Liver (tissue), 9 donors: Measurements from ENCODE around the gene KCNIP1. TPM values are rescaled to one million over a fixed set of nuclear protein-coding genes. Genes with fewer than 3 reads are reported as not detected.
A peak's percentile ranks its signal among the peaks of the same experiment; 100 is the strongest.

Experiments
- DNase-seq: peaks from one replicate; pipeline ENCODE4 v3.0.0-alpha.2; 2017; ENCODE audit warnings: low spot score
- H3K27ac ChIP-seq, 2 donors: one replicate each; pipeline ENCODE4 v1.7.0; 2013; ENCODE audit warnings: inconsistent platforms in 2 of 2, low read length in 2 of 2, control low read depth in 1 of 2, low read depth in 1 of 2, mild to moderate bottlenecking in 1 of 2
- H3K27me3 ChIP-seq, 4 donors: one replicate each; pipeline versions ENCODE4 v1.6.1 to v1.7.0; 2013; ENCODE audit warnings: low read length in 3 of 4, inconsistent platforms in 1 of 4, mild to moderate bottlenecking in 1 of 4, moderate library complexity in 1 of 4; ENCODE audit not compliant: control insufficient read depth in 4 of 4, insufficient read depth in 4 of 4
- H3K36me3 ChIP-seq, 4 donors: one replicate each; pipeline versions ENCODE4 v1.6.1 to v1.7.0; 2013; ENCODE audit warnings: low read length in 3 of 4, mild to moderate bottlenecking in 3 of 4, low read depth in 1 of 4, moderate library complexity in 1 of 4; ENCODE audit not compliant: control insufficient read depth in 4 of 4, insufficient read depth in 3 of 4
- H3K4me1 ChIP-seq, 4 donors: one replicate each; pipeline versions ENCODE4 v1.6.1 to v1.7.0; 2013; ENCODE audit warnings: low read length in 3 of 4, mild to moderate bottlenecking in 3 of 4, moderate library complexity in 1 of 4; ENCODE audit not compliant: control insufficient read depth in 4 of 4, insufficient read depth in 4 of 4
- H3K4me3 ChIP-seq, 3 donors: one replicate each; pipeline versions ENCODE4 v1.6.1 to v1.7.0; 2013; ENCODE audit warnings: low read length in 3 of 3, control low read depth in 1 of 3, low read depth in 1 of 3, mild to moderate bottlenecking in 1 of 3
- H3K9ac ChIP-seq, 2 donors: one replicate each; pipeline ENCODE4 v1.7.0; 2013; ENCODE audit warnings: low read length in 2 of 2, mild to moderate bottlenecking in 2 of 2, moderate library complexity in 2 of 2, control low read depth in 1 of 2, low read depth in 1 of 2
- H3K9me3 ChIP-seq, 4 donors: one replicate each; pipeline versions ENCODE4 v1.6.1 to v1.7.0; 2013; ENCODE audit warnings: low read length in 3 of 4; ENCODE audit not compliant: control insufficient read depth in 4 of 4
- EGR1 ChIP-seq, 2 donors: IDR thresholded peaks; 2 replicates each; pipeline ENCODE4 v1.6.1; 2016 to 2018; ENCODE audit warnings: antibody characterized with exemption in 2 of 2, low read depth in 2 of 2
- FOXA1 ChIP-seq: IDR thresholded peaks from 2 replicates; pipeline ENCODE4 v1.6.1; 2016; ENCODE audit warnings: antibody characterized with exemption
- FOXA2 ChIP-seq: IDR thresholded peaks from 2 replicates; pipeline ENCODE4 v1.6.1; 2016; ENCODE audit warnings: antibody characterized with exemption
- GABPA ChIP-seq, 2 donors: IDR thresholded peaks in 1 of 2; conservative IDR thresholded peaks in 1 of 2; 2 replicates each; pipeline ENCODE4 v1.6.1; 2016; ENCODE audit warnings: antibody characterized with exemption in 2 of 2, mild to moderate bottlenecking in 1 of 2, moderate library complexity in 1 of 2
- HNF4A ChIP-seq, 2 donors: conservative IDR thresholded peaks; 2 replicates each; pipeline ENCODE4 v1.6.1; 2016; ENCODE audit warnings: antibody characterized with exemption in 2 of 2, mild to moderate bottlenecking in 2 of 2
- HNF4G ChIP-seq: IDR thresholded peaks from 2 replicates; pipeline ENCODE4 v1.6.1; 2016; ENCODE audit warnings: antibody characterized with exemption
- JUND ChIP-seq, 2 donors: IDR thresholded peaks; 2 replicates each; pipeline ENCODE4 v1.6.1; 2016; ENCODE audit warnings: antibody characterized with exemption in 2 of 2
- NR2F2 ChIP-seq: IDR thresholded peaks from 2 replicates; pipeline ENCODE4 v1.6.1; 2016; ENCODE audit warnings: antibody characterized with exemption
- RXRA ChIP-seq, 2 donors: IDR thresholded peaks; 2 replicates each; pipeline ENCODE4 v1.6.1; 2017 to 2018; ENCODE audit warnings: antibody characterized with exemption in 2 of 2, mild to moderate bottlenecking in 1 of 2
- SP1 ChIP-seq: IDR thresholded peaks from 2 replicates; pipeline ENCODE4 v1.6.1; 2018; ENCODE audit warnings: antibody characterized with exemption, mild to moderate bottlenecking
- TAF1 ChIP-seq: conservative IDR thresholded peaks from 2 replicates; pipeline ENCODE4 v1.6.1; 2016; ENCODE audit warnings: antibody characterized with exemption, mild to moderate bottlenecking
- WGBS: extraction: QIAGEN DNeasy Blood & Tissue Kit; methylation state at CpG from one replicate; pipeline ENCODE4 v1.1.7; 2013; 5-methylcytosine and 5-hydroxymethylcytosine counted together
- polyA plus RNA-seq, 2 donors: library from polyadenylated mRNA; stranded (reverse) in 1 of 2; unstranded in 1 of 2; fragments of 200-250 nt in 1 of 2; fragments of >200 nt in 1 of 2; fragmentation: Nextera tagmentation in 1 of 2; extraction: Ambion mirVana in 1 of 2; gene quantifications; one replicate each; pipeline versions ENCODE4 v1.2.1 to v1.2.3, GENCODE V29; 2013 to 2015
- total RNA-seq, 2 donors: library from RNA; depleted of rRNA; stranded (reverse); fragments of >200 nt; gene quantifications; one replicate each; pipeline ENCODE4 v1.2.3, GENCODE V29; 2014
- TF ChIP-seq, protein P1 (sequence below): IDR thresholded peaks from 2 replicates; pipeline ENCODE4 v1.6.1; 2016; ENCODE audit warnings: antibody characterized with exemption
- TF ChIP-seq, protein P2 (sequence below): IDR thresholded peaks from 2 replicates; pipeline ENCODE4 v1.6.1; 2016; ENCODE audit warnings: antibody characterized with exemption
- TF ChIP-seq, protein P3 (sequence below): IDR thresholded peaks from 2 replicates; pipeline ENCODE4 v1.6.1; 2016; ENCODE audit warnings: antibody characterized with exemption
- TF ChIP-seq, protein P4 (sequence below): fragments of 150-350 bp; IDR thresholded peaks from 2 replicates; pipeline ENCODE4 v1.5.1; 2017; ENCODE audit warnings: improper control_type of control experiment, low read depth, low read length; ENCODE audit not compliant: missing input control
- TF ChIP-seq, protein P5 (sequence below): IDR thresholded peaks from 2 replicates; pipeline ENCODE4 v1.6.1; 2016; ENCODE audit warnings: antibody characterized with exemption, mild to moderate bottlenecking
- donor health status: healthy.
- donor health status: healthy.
- donor health status: healthy.
- donor health status: healthy.
- donor health status: healthy.

Gene KCNIP1
- total and polyA plus RNA-seq, 4 donors, result 0.08 to 0.23 TPM; not detected in 2

DNA sequence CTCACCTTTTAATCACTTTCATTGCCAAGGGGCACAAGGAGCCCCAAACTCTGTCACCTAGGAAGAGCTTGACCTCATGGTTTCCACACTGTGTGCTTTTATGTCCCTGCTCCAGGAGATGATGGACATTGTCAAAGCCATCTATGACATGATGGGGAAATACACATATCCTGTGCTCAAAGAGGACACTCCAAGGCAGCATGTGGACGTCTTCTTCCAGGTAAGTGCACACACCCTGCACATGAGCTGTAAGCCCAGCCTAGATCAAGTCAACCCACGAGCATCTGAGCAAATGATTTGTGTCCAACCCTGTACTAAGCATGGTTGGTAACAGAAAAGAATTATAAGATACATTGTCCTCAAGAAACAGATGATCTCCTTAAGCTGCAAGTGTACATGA is 228.9 kb downstream of the KCNIP1 start:
- 52% methylated on average over 2 of the region's 2 CpGs for whole genome bisulfite sequencing
- H3K4me3 ChIP-seq, result no peak overlapping the region
- TF ChIP-seq FOXA2 (no peak), TAF1 (no peak), SP1 (no peak), RXRA (IDR thresholded peaks at IDR 0.05) (no peak), EGR1 (IDR thresholded peaks at IDR 0.05; ENCODE audit: low read depth in 2 of 2) (no peak), GABPA (IDR thresholded peaks at IDR 0.05 in 1 of 2, conservative IDR thresholded peaks at IDR 0.05 in 1 of 2) (no peak), HNF4G (no peak), HNF4A (conservative IDR thresholded peaks at IDR 0.05) (no peak), NR2F2 (no peak), FOXA1 (no peak)
- TF ChIP-seq, protein P1, sequence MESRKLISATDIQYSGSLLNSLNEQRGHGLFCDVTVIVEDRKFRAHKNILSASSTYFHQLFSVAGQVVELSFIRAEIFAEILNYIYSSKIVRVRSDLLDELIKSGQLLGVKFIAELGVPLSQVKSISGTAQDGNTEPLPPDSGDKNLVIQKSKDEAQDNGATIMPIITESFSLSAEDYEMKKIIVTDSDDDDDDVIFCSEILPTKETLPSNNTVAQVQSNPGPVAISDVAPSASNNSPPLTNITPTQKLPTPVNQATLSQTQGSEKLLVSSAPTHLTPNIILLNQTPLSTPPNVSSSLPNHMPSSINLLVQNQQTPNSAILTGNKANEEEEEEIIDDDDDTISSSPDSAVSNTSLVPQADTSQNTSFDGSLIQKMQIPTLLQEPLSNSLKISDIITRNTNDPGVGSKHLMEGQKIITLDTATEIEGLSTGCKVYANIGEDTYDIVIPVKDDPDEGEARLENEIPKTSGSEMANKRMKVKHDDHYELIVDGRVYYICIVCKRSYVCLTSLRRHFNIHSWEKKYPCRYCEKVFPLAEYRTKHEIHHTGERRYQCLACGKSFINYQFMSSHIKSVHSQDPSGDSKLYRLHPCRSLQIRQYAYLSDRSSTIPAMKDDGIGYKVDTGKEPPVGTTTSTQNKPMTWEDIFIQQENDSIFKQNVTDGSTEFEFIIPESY, result no peak
- TF ChIP-seq, protein P2, sequence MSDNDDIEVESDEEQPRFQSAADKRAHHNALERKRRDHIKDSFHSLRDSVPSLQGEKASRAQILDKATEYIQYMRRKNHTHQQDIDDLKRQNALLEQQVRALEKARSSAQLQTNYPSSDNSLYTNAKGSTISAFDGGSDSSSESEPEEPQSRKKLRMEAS, result no peak
- TF ChIP-seq, protein P3, sequence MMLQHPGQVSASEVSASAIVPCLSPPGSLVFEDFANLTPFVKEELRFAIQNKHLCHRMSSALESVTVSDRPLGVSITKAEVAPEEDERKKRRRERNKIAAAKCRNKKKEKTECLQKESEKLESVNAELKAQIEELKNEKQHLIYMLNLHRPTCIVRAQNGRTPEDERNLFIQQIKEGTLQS, result no peak
- TF ChIP-seq, protein P4, sequence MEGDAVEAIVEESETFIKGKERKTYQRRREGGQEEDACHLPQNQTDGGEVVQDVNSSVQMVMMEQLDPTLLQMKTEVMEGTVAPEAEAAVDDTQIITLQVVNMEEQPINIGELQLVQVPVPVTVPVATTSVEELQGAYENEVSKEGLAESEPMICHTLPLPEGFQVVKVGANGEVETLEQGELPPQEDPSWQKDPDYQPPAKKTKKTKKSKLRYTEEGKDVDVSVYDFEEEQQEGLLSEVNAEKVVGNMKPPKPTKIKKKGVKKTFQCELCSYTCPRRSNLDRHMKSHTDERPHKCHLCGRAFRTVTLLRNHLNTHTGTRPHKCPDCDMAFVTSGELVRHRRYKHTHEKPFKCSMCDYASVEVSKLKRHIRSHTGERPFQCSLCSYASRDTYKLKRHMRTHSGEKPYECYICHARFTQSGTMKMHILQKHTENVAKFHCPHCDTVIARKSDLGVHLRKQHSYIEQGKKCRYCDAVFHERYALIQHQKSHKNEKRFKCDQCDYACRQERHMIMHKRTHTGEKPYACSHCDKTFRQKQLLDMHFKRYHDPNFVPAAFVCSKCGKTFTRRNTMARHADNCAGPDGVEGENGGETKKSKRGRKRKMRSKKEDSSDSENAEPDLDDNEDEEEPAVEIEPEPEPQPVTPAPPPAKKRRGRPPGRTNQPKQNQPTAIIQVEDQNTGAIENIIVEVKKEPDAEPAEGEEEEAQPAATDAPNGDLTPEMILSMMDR, result no peak

DNA sequence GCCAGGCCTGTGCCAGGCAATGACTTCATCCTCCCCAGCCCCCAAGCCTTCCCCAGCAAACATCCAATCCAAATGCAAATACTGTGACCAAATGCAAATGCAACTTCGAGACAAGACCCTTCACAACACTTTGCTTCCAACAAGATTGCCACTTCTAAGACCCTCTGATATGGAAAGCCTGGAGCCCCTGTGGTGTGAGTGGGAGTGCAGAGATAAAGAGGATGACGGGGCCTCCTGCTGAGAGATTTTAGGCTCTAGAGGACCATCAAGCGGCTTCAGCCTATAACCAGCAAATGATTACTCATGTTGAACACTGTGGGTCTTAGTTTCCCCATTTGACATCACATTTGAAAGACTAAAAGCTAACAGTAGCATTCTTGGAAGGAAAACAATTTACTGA is 233.1 kb downstream of the KCNIP1 start:
- no peaks in the 10 kb centered on the region for H3K4me1 ChIP-seq
- TF ChIP-seq, protein P2, result no peak
- TF ChIP-seq NR2F2 (no peak), JUND (IDR thresholded peaks at IDR 0.05) (no peak), TAF1 (no peak), RXRA (IDR thresholded peaks at IDR 0.05) (no peak)
- TF ChIP-seq, protein P5, sequence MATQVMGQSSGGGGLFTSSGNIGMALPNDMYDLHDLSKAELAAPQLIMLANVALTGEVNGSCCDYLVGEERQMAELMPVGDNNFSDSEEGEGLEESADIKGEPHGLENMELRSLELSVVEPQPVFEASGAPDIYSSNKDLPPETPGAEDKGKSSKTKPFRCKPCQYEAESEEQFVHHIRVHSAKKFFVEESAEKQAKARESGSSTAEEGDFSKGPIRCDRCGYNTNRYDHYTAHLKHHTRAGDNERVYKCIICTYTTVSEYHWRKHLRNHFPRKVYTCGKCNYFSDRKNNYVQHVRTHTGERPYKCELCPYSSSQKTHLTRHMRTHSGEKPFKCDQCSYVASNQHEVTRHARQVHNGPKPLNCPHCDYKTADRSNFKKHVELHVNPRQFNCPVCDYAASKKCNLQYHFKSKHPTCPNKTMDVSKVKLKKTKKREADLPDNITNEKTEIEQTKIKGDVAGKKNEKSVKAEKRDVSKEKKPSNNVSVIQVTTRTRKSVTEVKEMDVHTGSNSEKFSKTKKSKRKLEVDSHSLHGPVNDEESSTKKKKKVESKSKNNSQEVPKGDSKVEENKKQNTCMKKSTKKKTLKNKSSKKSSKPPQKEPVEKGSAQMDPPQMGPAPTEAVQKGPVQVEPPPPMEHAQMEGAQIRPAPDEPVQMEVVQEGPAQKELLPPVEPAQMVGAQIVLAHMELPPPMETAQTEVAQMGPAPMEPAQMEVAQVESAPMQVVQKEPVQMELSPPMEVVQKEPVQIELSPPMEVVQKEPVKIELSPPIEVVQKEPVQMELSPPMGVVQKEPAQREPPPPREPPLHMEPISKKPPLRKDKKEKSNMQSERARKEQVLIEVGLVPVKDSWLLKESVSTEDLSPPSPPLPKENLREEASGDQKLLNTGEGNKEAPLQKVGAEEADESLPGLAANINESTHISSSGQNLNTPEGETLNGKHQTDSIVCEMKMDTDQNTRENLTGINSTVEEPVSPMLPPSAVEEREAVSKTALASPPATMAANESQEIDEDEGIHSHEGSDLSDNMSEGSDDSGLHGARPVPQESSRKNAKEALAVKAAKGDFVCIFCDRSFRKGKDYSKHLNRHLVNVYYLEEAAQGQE, result no peak
- TF ChIP-seq, protein P3, result no peak
- TF ChIP-seq, protein P4, result no peak
- peak; percentile 1 for DNase-seq
- no peaks in the 10 kb centered on the region for H3K27me3 ChIP-seq
- H3K9ac ChIP-seq, result no peak overlapping the region
- 50% methylated on average over 3 of the region's 3 CpGs for WGBS
- no peak overlapping the region for H3K27ac ChIP-seq
- H3K9me3 ChIP-seq, result peaks cover 0 to 14% (median 5%) of the 10 kb centered on the region in 4 donors
- H3K4me3 ChIP-seq, result no peak overlapping the region
- H3K36me3 ChIP-seq, result no peaks in the 10 kb centered on the region

More for the DNA sequence above, 228.9 kb downstream of the KCNIP1 start:
- Histone ChIP-seq H3K9me3 (peaks cover 0 to 14% (median 5%) of the 10 kb centered on the region in 4 donors), H3K27ac (no peak overlapping the region), H3K4me1 (no peaks in the 10 kb centered on the region), H3K9ac (no peak overlapping the region), H3K27me3 (no peaks in the 10 kb centered on the region), H3K36me3 (no peaks in the 10 kb centered on the region)
- no peak for DNase-seq
